ENCODE data around the gene NPW.

The NPW gene

DNA sequence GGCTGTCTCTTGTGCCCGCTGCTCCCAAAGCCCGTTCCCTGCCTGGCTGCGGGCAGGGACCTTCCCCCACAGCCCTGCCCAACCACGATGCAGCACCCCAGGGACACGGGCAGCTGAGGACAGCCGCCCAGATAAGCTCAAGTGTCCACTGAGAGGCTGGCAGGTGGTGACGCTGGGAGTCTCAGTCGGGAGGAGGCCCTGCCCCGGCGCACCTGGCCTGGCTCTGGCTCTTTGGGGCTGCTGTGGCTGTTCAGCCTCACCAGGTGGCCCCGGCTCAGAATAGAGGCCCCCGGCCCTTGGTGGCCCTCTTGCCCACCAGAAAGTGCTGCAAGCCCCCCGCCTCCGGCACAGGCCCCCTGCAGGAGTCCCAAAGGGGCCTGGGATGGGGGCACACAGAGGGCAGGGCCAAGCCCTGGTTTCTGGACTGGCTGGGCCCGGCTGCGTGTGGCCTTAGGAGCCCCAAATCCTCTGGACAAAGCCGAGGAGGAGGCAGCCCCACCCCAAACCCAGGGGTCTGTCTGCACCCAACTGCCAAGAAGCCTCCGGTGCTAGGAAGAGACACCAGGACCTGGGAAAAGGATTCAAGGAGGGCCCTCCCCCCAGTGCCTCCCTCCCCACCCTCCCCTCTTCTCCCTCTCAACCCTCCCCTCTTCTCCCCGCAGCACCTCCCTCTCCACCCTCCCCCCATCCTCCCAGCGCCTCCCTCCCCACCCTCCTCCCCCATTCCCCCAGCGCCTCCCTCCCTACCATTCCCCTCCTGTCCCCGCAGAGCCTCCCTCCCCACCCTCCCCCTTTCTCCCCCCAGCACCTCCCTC lies 22.8 kb downstream of the NPW start:
- Histone ChIP-seq H3K36me3 (ENCODE audit: insufficient read depth, low read length) (no peaks in the 10 kb centered on the region), H3K4me3 (peak overlapping the region; percentile 38), H3K9me3 (ENCODE audit: low read depth, low read length) (no peaks in the 10 kb centered on the region), H3K9ac (ENCODE audit: insufficient read length) (peak overlapping the region; percentile 47), H3K27ac (peak overlapping the region; percentile 99)
- no peak for TF ChIP-seq POLR2AphosphoS5 (IDR thresholded peaks at IDR 0.05; ENCODE audit: borderline replicate concordance, low read depth, low read length)
- TF ChIP-seq FOXP2 (optimal IDR thresholded peaks at IDR 0.05; ENCODE audit: control extremely low read depth, extremely low read length, insufficient read depth) = no peak
- no peak for TF ChIP-seq EZH2 (IDR thresholded peaks at IDR 0.05)
- no peak for DNase-seq (ENCODE audit: low read depth, low spot score)

DNA sequence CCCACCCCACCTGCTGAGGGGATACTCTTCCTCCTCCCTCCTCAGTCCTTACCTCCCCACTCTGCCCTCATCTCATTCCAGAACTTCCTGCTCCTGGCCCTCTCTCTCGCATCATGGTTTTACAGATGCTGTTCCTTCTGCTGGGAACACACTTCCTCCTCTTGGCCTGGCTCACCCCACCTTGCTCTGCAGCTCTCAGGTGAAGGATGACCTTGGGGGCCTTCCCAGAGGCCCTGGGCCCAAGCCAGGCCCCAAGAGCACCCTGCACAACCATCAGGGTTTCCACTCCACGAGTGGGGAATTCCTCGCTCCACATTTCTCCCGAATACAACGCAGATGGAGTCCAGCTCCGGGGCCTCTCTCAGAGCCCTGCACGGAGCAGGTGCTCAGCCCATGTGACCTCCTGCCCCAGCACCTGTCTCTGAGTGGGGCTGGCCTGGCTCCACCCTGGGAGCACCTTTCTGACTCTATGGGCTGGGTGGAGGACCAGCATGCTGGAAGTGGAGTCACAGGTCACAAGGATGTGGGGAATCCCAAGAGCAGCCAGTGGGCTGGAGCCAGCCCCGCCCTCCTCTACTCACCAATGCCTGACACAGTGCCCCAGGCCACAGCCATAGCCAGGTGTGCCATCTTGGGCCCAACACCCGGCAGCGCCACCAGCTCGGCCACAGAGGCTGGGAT lies 23.5 kb downstream of the NPW start:
- H3K27ac ChIP-seq = peak overlapping the region; percentile 42
- no peak overlapping the region for H3K9ac ChIP-seq (ENCODE audit: insufficient read length)
- no peaks in the 10 kb centered on the region for H3K9me3 ChIP-seq (ENCODE audit: low read depth, low read length)
- DNase-seq (ENCODE audit: low read depth, low spot score) = no peak
- no peaks in the 10 kb centered on the region for H3K36me3 ChIP-seq (ENCODE audit: insufficient read depth, low read length)
- H3K4me3 ChIP-seq = no peak overlapping the region
- TF ChIP-seq EZH2 (IDR thresholded peaks at IDR 0.05) (no peak), POLR2AphosphoS5 (IDR thresholded peaks at IDR 0.05; ENCODE audit: borderline replicate concordance, low read depth, low read length) (no peak), FOXP2 (optimal IDR thresholded peaks at IDR 0.05; ENCODE audit: control extremely low read depth, extremely low read length, insufficient read depth) (no peak)

DNA sequence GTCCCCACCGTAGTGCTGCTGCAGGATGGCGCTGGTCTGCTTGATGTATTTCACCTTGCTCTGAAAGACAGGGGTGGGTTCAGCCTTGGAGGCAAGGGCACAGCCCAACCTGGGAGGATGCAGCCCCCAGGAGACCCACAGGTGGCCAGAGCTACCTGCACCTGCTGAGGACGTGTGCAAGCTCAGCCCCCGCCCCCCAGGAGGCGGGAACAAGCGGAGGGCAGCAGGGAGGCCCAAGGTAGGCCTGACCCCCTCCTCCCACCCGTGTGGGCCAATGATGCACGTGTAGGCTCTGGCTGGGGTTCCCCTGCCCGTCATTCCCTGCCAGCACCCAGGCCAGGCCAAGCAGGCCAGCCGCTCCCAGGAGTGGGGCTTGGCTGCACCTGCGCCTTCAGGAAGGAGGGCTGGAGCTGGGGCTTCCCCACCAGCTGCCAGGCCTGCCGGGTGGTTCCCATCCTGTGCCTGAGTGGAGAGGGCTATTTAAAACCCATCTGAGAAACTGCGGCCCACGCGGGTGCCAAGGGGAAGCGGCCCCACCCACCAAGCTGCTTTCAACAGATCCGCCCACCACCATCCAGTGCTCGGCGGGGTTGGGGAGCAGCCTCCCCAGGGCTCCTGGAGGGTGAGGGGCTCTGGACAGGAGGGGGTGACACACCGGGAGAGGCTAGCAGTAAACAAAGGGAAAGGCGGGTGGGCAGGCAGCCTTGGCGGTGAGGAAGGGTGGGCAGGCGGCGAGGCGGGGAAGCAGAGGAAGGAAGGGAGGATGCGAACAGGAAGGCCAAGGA lies 24.3 kb downstream of the NPW start:
- no peak overlapping the region for H3K4me3 ChIP-seq
- no peaks in the 10 kb centered on the region for H3K9me3 ChIP-seq (ENCODE audit: low read depth, low read length)
- H3K9ac ChIP-seq (ENCODE audit: insufficient read length) = no peak overlapping the region
- no peaks in the 10 kb centered on the region for H3K36me3 ChIP-seq (ENCODE audit: insufficient read depth, low read length)
- no peak for DNase-seq (ENCODE audit: low read depth, low spot score)
- peak overlapping the region; percentile 54; the same call in 1 of the 2 replicates for H3K27ac ChIP-seq
- TF ChIP-seq EZH2 (IDR thresholded peaks at IDR 0.05) = no peak
- TF ChIP-seq FOXP2 (optimal IDR thresholded peaks at IDR 0.05; ENCODE audit: control extremely low read depth, extremely low read length, insufficient read depth) = no peak
- TF ChIP-seq POLR2AphosphoS5 (IDR thresholded peaks at IDR 0.05; ENCODE audit: borderline replicate concordance, low read depth, low read length) = no peak

DNA sequence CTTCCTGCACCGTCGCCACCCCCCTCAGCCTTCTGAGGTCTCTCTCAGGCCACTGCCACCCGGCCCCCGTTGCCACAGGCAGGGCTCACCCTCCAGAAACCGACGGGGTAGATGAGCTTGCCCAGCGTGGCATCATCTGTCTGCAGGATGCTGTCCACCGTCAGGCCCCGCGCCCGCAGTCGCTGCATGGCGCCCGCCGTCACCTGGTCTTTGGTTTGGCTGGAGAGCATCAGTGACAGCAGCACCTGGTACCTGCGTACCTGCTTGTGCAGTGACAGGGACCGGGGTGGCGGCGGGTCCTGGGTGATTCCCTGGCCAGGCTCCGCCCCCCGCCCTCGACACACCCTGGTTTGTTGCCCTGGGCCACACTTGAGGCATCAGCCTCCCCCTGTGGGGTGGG lies 25.0 kb downstream of the NPW start:
- no peak overlapping the region for H3K9ac ChIP-seq (ENCODE audit: insufficient read length)
- no peak overlapping the region for H3K4me3 ChIP-seq
- H3K27ac ChIP-seq = no peak overlapping the region
- no peaks in the 10 kb centered on the region for H3K9me3 ChIP-seq (ENCODE audit: low read depth, low read length)
- DNase-seq (ENCODE audit: low read depth, low spot score) = no peak
- no peaks in the 10 kb centered on the region for H3K36me3 ChIP-seq (ENCODE audit: insufficient read depth, low read length)
- TF ChIP-seq EZH2 (IDR thresholded peaks at IDR 0.05) (no peak), FOXP2 (optimal IDR thresholded peaks at IDR 0.05; ENCODE audit: control extremely low read depth, extremely low read length, insufficient read depth) (no peak), POLR2AphosphoS5 (IDR thresholded peaks at IDR 0.05; ENCODE audit: borderline replicate concordance, low read depth, low read length) (no peak)

DNA sequence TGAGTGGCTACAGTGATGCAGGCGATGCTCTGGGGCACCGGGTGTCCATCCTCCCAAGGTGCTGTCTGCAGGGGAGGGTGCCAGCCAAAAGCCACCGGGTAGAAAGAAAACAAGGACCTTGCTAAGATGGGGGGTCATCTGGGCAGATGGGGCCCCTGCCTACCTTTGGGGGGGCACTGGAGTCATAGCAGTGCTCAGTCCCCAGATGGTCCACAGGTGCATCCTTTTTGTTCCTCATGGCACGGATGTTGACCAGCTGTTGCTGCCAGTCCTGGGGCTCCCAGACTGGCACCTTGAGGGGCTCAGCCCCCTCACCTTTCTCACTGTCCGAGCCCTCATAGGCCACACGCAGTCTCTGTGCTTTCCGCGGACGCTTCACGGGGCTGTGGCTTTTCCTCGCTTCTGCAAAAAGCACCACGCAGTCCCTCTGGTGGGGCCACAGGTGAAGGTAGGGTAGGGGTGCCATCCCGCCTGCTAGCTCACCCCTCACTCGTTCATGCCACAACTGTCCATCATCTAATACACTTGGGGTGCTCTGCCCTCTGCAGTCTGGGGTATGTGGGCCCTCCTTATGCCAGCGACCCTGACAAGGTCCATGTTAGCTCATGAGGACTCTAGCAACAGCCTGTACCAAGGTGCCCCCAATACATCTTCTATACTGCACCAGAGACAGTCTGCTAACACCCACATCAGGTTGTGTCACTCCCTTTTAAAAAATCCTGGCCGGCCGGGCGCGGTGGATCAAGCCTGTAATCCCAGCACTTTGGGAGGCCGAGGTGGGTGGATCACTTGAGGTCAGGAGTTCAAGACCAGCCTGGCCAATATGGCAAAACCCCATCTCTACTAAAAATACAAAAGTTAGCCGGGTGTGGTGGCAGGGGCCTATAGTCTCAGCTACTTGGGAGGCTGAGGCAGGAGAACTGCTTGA lies 26.6 kb downstream of the NPW start:
- Histone ChIP-seq H3K4me3 (peak overlapping the region; percentile 88), H3K9me3 (ENCODE audit: low read depth, low read length) (no peaks in the 10 kb centered on the region), H3K36me3 (ENCODE audit: insufficient read depth, low read length) (peaks cover 5% of the 10 kb centered on the region; the same call in 1 of the 2 replicates), H3K9ac (ENCODE audit: insufficient read length) (peak overlapping the region; percentile 80), H3K27ac (no peak overlapping the region)
- no peak for DNase-seq (ENCODE audit: low read depth, low spot score)
- TF ChIP-seq EZH2 (IDR thresholded peaks at IDR 0.05) (no peak), FOXP2 (optimal IDR thresholded peaks at IDR 0.05; ENCODE audit: control extremely low read depth, extremely low read length, insufficient read depth) (no peak), POLR2AphosphoS5 (IDR thresholded peaks at IDR 0.05; ENCODE audit: borderline replicate concordance, low read depth, low read length) (no peak)

DNA sequence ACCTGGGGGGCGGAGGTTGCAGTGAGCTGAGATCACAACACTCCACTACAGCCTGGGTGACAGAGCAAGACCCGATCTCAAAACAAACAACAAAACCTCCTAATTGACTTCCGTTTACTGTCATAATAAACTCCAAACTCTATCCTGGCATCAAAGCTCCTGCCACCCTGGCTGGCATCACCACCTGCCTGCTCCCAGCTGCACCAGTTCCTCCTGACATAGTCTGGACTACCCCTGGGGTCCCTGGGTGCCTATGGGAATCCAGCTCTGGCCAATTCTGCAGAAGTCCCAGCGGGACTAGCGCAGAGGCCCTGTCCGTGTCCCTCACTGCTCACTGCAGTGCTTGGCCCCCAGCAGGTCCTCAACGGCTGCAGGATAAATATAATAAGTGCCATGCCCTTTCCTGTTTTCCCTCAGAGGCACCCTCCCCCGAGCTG lies 27.3 kb downstream of the NPW start:
- Histone ChIP-seq H3K4me3 (peak overlapping the region; percentile 88), H3K9me3 (ENCODE audit: low read depth, low read length) (no peaks in the 10 kb centered on the region), H3K36me3 (ENCODE audit: insufficient read depth, low read length) (peaks cover 7% of the 10 kb centered on the region; the same call in 1 of the 2 replicates), H3K9ac (ENCODE audit: insufficient read length) (peak overlapping the region; percentile 80), H3K27ac (no peak overlapping the region)
- TF ChIP-seq FOXP2 (optimal IDR thresholded peaks at IDR 0.05; ENCODE audit: control extremely low read depth, extremely low read length, insufficient read depth) (no peak), POLR2AphosphoS5 (IDR thresholded peaks at IDR 0.05; ENCODE audit: borderline replicate concordance, low read depth, low read length) (no peak), EZH2 (IDR thresholded peaks at IDR 0.05) (no peak)
- DNase-seq (ENCODE audit: low read depth, low spot score) = no peak

DNA sequence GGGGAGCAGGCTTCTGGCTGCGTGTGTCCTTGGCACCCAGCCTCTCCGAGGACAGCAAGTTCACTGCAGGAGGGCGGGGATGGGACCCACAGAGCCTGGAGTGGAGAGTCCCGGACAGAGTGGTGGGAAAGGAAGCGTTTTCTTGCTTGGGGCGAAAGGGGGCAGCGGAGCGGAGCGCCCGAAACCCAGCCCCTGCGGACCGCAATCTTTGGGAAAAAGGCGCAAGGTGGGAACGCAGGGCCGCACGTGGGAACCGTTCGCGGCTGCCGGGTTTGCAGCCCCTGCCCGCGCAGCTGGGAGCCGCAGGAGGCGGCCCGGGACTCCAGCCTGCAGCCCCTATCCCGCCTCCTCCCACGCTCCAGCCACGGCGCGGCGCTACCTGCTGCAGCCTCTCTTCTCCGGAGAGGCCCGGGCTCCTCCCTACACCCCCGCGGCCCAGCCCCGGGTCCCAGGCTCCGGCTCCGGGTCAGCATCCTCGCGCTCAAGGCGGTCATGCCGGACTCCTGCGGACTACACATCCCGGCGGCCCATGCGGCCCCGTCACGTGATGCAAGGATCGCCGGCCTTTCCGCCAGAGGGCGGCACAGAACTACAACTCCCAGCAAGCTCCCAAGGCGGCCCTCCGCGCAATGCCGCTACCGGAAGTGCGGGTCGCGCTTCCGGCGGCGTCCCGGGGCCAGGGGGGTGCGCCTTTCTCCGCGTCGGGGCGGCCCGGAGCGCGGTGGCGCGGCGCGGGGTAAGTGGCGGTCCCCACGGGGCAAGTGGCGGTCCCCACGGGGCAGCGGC lies 27.9 kb downstream of the NPW start, which contains the start of the genes NTHL1 and TSC2:
Gene NTHL1 (minus strand): TSS at position 505 of the 786 bp plus-strand sequence. CDS start 11 bp downstream, at position 494.
Gene TSC2 (plus strand): TSS at position 656 of the 786 bp plus-strand sequence. CDS start 631 bp downstream, outside the sequence.
- peak within 1 kb of the TSS; percentile 81 for H3K9ac ChIP-seq (ENCODE audit: insufficient read length)
- H3K9me3 ChIP-seq (ENCODE audit: low read depth, low read length) = no peaks in the 10 kb centered on the region
- no peak within 1 kb of the TSS for H3K27ac ChIP-seq
- TF ChIP-seq POLR2AphosphoS5 (IDR thresholded peaks at IDR 0.05; ENCODE audit: borderline replicate concordance, low read depth, low read length) (peak; percentile 69; the same call in 1 of the 2 replicates), EZH2 (IDR thresholded peaks at IDR 0.05) (no peak)
- peak within 1 kb of the TSS; percentile 88 for H3K4me3 ChIP-seq
- H3K36me3 ChIP-seq (ENCODE audit: insufficient read depth, low read length) = peaks cover 7% of the 10 kb centered on the region; the same call in 1 of the 2 replicates
- no peak for DNase-seq (ENCODE audit: low read depth, low spot score)
